Rectal smooth muscle tissue (tissue), 1 donor: ENCODE data around the gene DRD2.

Experiments
- H3K27ac ChIP-seq: one replicate; pipeline ENCODE4 v1.7.0; 2013; ENCODE audit warnings: low read depth, low read length, inconsistent platforms
- H3K27me3 ChIP-seq: one replicate; pipeline ENCODE4 v1.7.0; 2013; ENCODE audit warnings: low read length; ENCODE audit not compliant: control insufficient read depth, insufficient read depth
- H3K36me3 ChIP-seq: one replicate; pipeline ENCODE4 v1.7.0; 2013; ENCODE audit warnings: low read length; ENCODE audit not compliant: control insufficient read depth, insufficient read depth
- H3K4me1 ChIP-seq: one replicate; pipeline ENCODE4 v1.7.0; 2013; ENCODE audit warnings: low read length; ENCODE audit not compliant: control insufficient read depth, insufficient read depth
- H3K4me3 ChIP-seq: one replicate; pipeline ENCODE4 v1.7.0; 2013; ENCODE audit warnings: low read length
- H3K9ac ChIP-seq: one replicate; pipeline ENCODE4 v1.7.0; 2013; ENCODE audit warnings: low read length

DRD2 gene

DNA sequence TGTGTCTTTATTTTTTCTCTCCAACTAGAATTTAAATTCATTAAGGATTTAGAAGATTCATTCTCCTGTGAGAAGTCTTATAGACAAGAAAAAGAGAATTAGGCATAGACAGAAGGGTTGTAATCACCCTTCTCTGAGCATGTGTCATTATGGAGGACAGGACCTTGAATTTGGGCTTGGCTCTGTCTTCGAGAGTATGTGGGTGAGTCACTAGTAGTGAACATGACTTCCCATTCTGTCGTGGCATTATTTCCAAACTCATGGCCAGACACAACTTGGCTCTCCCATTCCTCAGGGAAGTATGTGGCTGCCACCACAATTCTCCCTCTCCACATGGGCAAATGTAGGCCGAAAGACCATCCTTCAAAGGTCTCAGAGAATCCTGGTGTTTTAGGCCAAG, 101.9 kb downstream of the DRD2 start:
- Histone ChIP-seq H3K9ac (no peak overlapping the region), H3K36me3 (peaks cover 4% of the 10 kb centered on the region), H3K4me3 (no peak overlapping the region), H3K27ac (no peak overlapping the region), H3K27me3 (no peaks in the 10 kb centered on the region), H3K4me1 (no peaks in the 10 kb centered on the region)

DNA sequence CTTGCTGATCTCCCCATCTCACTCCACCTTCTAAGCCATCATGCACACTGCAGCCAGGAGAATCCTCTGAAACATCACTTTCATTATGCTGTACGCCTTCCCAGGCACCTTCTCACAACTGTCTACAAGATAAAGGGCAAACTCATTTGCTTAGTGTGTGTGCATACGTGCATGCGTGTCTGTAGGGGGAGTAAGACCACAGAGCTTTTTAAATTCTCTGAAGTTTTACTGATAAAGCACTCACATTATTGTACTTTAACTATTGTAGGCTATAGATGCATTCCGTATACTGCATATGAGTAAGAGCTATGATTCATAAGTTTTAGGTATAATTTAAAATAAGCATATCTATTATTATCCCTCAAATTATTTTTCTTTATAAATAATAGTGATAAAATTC, 102.9 kb downstream of the DRD2 start:
- Histone ChIP-seq H3K27me3 (no peaks in the 10 kb centered on the region), H3K36me3 (peaks cover 5% of the 10 kb centered on the region), H3K9ac (no peak overlapping the region), H3K4me3 (no peak overlapping the region), H3K4me1 (no peaks in the 10 kb centered on the region), H3K27ac (no peak overlapping the region)

DNA sequence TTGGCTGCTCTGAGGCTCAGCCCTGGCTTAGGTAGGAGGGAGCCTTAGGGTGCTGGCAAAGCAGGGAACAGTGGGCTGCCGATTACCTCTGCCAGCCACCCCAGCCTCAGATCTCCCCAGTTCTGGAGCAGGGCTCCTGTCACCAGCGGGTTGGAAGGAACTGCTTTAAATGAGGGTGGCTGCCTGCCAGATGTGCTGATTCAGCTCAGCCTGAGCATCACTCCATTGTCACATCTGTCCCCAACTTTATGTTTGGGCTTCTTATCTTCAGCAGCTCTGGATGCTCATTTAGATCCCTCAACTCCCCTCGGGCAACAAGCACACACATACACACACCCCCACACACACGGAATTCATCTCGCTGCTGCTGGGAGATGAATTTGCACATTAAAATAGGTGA, 104.6 kb downstream of the DRD2 start:
- peaks cover 5% of the 10 kb centered on the region for H3K36me3 ChIP-seq
- H3K27ac ChIP-seq, result no peak overlapping the region

DNA sequence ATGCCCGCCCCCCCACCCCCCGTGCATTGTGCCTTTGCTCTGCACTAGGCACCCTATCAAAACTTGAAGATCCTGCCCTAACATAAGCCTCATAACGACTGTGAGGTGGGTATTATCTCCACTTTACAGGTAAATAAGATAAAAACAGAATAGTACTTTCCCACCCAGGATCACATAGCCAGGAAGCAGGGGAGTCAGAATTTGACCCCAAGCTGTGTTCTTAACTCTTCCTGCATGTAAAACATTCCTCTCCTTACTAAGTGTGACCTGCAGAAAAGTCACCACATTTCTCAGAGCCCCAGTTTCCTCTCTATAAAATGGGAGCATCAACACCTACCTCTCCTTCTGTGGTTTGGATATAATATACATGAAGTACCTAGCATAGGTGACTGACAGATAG, 105.8 kb downstream of the DRD2 start:
- Histone ChIP-seq H3K4me1 (no peaks in the 10 kb centered on the region), H3K4me3 (no peak overlapping the region), H3K27ac (no peak overlapping the region), H3K9ac (no peak overlapping the region), H3K36me3 (peaks cover 7% of the 10 kb centered on the region), H3K27me3 (no peaks in the 10 kb centered on the region)

More for the DNA sequence above, 104.6 kb downstream of the DRD2 start:
- Histone ChIP-seq H3K4me3 (no peak overlapping the region), H3K4me1 (no peaks in the 10 kb centered on the region), H3K9ac (no peak overlapping the region), H3K27me3 (no peaks in the 10 kb centered on the region)

DNA sequence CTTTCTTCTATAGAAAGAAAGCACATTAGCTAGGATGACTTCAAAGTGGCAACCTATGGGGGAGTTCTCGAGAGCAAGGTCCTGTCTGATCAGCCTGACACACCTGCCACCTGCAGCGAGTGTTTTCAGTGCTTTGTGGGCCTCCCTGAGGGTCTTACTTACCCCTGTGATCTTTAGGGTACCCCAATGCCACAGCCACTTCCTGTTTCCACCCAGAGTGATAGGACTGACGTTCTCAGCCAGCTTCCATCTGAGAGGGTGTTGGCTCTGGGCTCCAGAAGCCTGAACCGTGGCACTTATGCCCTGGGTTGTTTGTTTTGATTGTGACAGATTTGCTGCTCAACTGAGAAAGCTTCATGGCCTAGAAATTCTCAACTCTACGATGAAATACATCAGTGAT, 109.3 kb downstream of the DRD2 start:
- no peak overlapping the region for H3K27ac ChIP-seq
- no peak overlapping the region for H3K9ac ChIP-seq
- no peaks in the 10 kb centered on the region for H3K4me1 ChIP-seq
- H3K27me3 ChIP-seq, result no peaks in the 10 kb centered on the region
- H3K4me3 ChIP-seq, result no peak overlapping the region
- H3K36me3 ChIP-seq, result peaks cover 15% of the 10 kb centered on the region

DNA sequence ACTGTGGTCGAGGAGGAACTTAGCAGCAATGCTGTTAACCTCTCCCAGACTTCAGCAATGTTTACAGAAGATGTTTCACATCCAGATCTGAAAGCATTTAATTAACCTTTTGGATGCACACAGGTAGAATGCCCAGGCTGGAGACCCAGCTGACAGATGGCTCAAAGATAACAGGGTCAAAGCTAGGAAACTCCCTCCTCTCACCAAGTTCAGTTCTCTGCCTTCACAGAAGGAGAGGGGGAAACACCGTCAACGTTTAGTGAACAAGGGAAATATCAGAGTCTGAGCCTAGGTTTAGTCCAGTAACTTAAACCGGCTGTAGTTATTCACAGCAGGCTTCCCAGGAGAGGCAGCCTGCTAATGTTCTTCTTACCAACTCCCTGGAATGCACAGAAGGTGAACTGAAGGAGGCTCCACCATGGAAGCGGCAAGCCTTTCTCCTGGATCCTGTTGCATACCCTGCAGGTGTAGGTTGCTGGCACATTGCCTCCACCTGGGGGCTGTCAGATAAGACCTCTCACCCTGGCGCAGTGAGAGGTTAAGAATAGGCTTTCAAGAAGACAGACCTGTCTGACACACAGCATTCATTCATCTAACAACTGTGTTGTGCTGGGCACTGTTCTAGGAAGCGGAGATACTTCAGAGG, 111.1 kb downstream of the DRD2 start:
- Histone ChIP-seq H3K36me3 (peaks cover 19% of the 10 kb centered on the region), H3K9ac (no peak overlapping the region), H3K4me1 (no peaks in the 10 kb centered on the region), H3K27me3 (no peaks in the 10 kb centered on the region), H3K27ac (no peak overlapping the region), H3K4me3 (no peak overlapping the region)

DNA sequence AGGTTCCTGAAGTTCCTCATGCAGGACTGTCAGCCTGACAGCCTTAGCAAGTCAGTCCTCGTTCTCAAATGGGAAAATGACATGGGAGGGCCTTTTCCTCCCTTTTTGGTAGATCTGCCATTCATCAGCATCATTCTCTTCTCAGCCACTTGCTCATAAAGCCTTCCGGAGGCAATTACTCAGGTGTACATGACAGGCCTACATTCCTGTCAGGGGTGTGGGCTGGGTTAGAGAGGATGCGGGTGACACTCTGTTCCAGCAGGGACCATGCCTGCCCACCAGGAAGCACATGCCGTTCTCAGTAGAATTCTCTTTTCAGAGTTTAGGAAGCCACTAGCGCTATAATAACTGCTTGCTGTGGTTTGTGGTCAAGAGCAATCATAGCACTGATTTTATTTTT, 111.8 kb downstream of the DRD2 start:
- Histone ChIP-seq H3K4me1 (no peaks in the 10 kb centered on the region), H3K4me3 (no peak overlapping the region), H3K27me3 (no peaks in the 10 kb centered on the region), H3K9ac (no peak overlapping the region), H3K27ac (no peak overlapping the region), H3K36me3 (peaks cover 18% of the 10 kb centered on the region)
